B cell (primary cell): Measurements from ENCODE around the gene PROCA1. TPM values are rescaled to one million over a fixed set of nuclear protein-coding genes. Genes with fewer than 3 reads are reported as not detected.

Experiments used
- ATAC-seq: fragments of 200-7000 bp; cut with Tn5 transposase; one replicate; pipeline ENCODE4 v1.10.0; 2021; ENCODE audit warnings: low read depth, mild to moderate bottlenecking, moderate number of reproducible peaks, moderate library complexity
- CTCF ChIA-PET: fragments of 350-600 bp; sonication (Branson Sonifier 250); formaldehyde crosslinking; loops from one replicate; lab custom pipeline; 2021; ENCODE audit warnings: antibody characterized with exemption, inconsistent platforms; lab: Charles Lee
- POLR2A ChIA-PET: fragments of 350-600 bp; sonication (Branson Sonifier 250); formaldehyde crosslinking; loops from one replicate; lab custom pipeline; 2021; ENCODE audit warnings: antibody characterized with exemption; lab: Charles Lee
- DNase-seq: peaks from one replicate; pipeline ENCODE4 v3.0.0; 2013
- H2AFZ ChIP-seq: 2 replicates; pipeline ENCODE4 v1.6.1; 2012; ENCODE audit warnings: mild to moderate bottlenecking, low read depth, low read length; ENCODE audit not compliant: insufficient read depth, poor library complexity, severe bottlenecking
- H3K27ac ChIP-seq, 2 donors: 1 replicate in 1 of 2; 2 replicates in 1 of 2; pipeline ENCODE4 v1.5.1; 2012 to 2013; ENCODE audit warnings: low read length in 2 of 2, mild to moderate bottlenecking in 2 of 2, moderate library complexity in 1 of 2
- H3K27me3 ChIP-seq, 4 experiments: fragments of 200-600 bp in 1 of 4; sonication (generic) in 1 of 4; replicated peaks in 1 of 4; 1 replicate in 2 of 4; 2 replicates in 2 of 4; pipeline versions ENCODE4 v1.6.1 to v1.7.0; 2013 to 2016; ENCODE audit warnings: low read length in 3 of 4, mild to moderate bottlenecking in 2 of 4, mixed read lengths in 1 of 4, moderate library complexity in 1 of 4; ENCODE audit not compliant: insufficient read depth in 4 of 4, control insufficient read depth in 3 of 4; ENCODE audit errors: control extremely low read depth in 1 of 4
- H3K36me3 ChIP-seq, 2 experiments: replicated peaks in 1 of 2; 1 replicate in 1 of 2; 2 replicates in 1 of 2; pipeline versions ENCODE4 v1.6.1 to v1.7.1; 2013; ENCODE audit warnings: low read length in 1 of 2; ENCODE audit not compliant: insufficient read depth in 2 of 2, control insufficient read depth in 1 of 2; ENCODE audit errors: control extremely low read depth in 1 of 2, extremely low read depth in 1 of 2
- H3K4me1 ChIP-seq, 2 donors: fragments of 200-600 bp in 1 of 2; sonication (generic) in 1 of 2; 1 replicate in 1 of 2; 2 replicates in 1 of 2; pipeline versions ENCODE4 v1.5.1 to v1.6.1; 2013 to 2017; ENCODE audit warnings: low read length in 2 of 2; ENCODE audit not compliant: control insufficient read depth in 2 of 2, insufficient read depth in 2 of 2
- H3K4me2 ChIP-seq: replicated peaks from 2 replicates; pipeline ENCODE3; 2012; ENCODE audit warnings: mild to moderate bottlenecking, low read depth, low read length; ENCODE audit not compliant: poor library complexity, severe bottlenecking
- H3K4me3 ChIP-seq, 5 experiments: fragments of 200-600 bp in 1 of 5; sonication (generic) in 1 of 5; 1 replicate in 3 of 5; 2 replicates in 2 of 5; pipeline versions ENCODE4 v1.5.1 to v1.7.0; 2011 to 2016; ENCODE audit warnings: low read length in 4 of 5, mild to moderate bottlenecking in 4 of 5, low read depth in 2 of 5, control low read depth in 1 of 5, moderate library complexity in 1 of 5; ENCODE audit not compliant: insufficient read depth in 1 of 5; ENCODE audit errors: control extremely low read depth in 1 of 5, extremely low read depth in 1 of 5
- H3K79me2 ChIP-seq: fragments of 200-600 bp; sonication (generic); one replicate; pipeline ENCODE4 v1.6.0; 2016; ENCODE audit warnings: low read length; ENCODE audit not compliant: control insufficient read depth, insufficient read depth
- H3K9ac ChIP-seq: fragments of 200-600 bp; sonication (generic); 2 replicates; pipeline ENCODE4 v1.6.1; 2017; ENCODE audit warnings: mild to moderate bottlenecking, low read length, moderate library complexity
- H3K9me3 ChIP-seq, 3 donors: one replicate each; pipeline versions ENCODE4 v1.6.1 to v1.7.1; 2013; ENCODE audit warnings: low read length in 2 of 3; ENCODE audit not compliant: control insufficient read depth in 2 of 3, insufficient read depth in 1 of 3; ENCODE audit errors: control extremely low read depth in 1 of 3
- H4K20me1 ChIP-seq: 2 replicates; pipeline ENCODE4 v1.6.0; 2012; ENCODE audit warnings: mild to moderate bottlenecking, low read length; ENCODE audit not compliant: insufficient read depth, control insufficient read depth, poor library complexity, severe bottlenecking
- H3K27ac Mint-ChIP-seq: one replicate; pipeline ENCODE4 v1.8.0; 2021; ENCODE audit warnings: mixed read lengths
- H3K27me3 Mint-ChIP-seq: one replicate; pipeline ENCODE4 v1.8.0; 2021; ENCODE audit warnings: mixed read lengths
- H3K4me1 Mint-ChIP-seq: one replicate; pipeline ENCODE4 v1.8.0; 2021; ENCODE audit warnings: mixed read lengths
- H3K4me3 Mint-ChIP-seq: one replicate; pipeline ENCODE4 v1.8.0; 2021; ENCODE audit warnings: mixed read lengths
- H3K9me3 Mint-ChIP-seq: one replicate; pipeline ENCODE4 v1.8.0; 2022; ENCODE audit warnings: mixed read lengths; ENCODE audit not compliant: insufficient read depth
- CTCF ChIP-seq: fragments of 200-600 bp; IDR thresholded peaks from one replicate; pipeline ENCODE4 v1.8.0; 2022; ENCODE audit warnings: antibody characterized with exemption, mild to moderate bottlenecking
- EZH2 ChIP-seq: IDR thresholded peaks from 2 replicates; pipeline ENCODE4 v1.6.1; 2012; ENCODE audit warnings: borderline replicate concordance, low read depth, mild to moderate bottlenecking, moderate library complexity, low read length; ENCODE audit not compliant: insufficient read depth, poor library complexity, severe bottlenecking
- WGBS: methylation state at CpG from one replicate; pipeline ENCODE4 v1.1.5; 2013; ENCODE audit warnings: missing lambda C conversion rate; ENCODE audit not compliant: insufficient coverage; 5-methylcytosine and 5-hydroxymethylcytosine counted together
- intact Hi-C: fragments of 100-400 bp; cut with micrococcal nuclease; formaldehyde crosslinking; loops from one replicate; pipeline ENCODE4 v1.10.0; 2022
- polyA plus RNA-seq: library from polyadenylated mRNA; depleted of rRNA; stranded (reverse); fragments of >200 nt; gene quantifications from 2 replicates; pipeline ENCODE4 v1.2.3, GENCODE V29; 2012
- total RNA-seq, 2 donors: library from RNA; stranded (reverse); fragments of 120-200 nt in 1 of 2; gene quantifications; 1 replicate in 1 of 2; 2 replicates in 1 of 2; pipeline versions ENCODE4 v1.2.3 to v1.2.4, GENCODE V29; 2013 to 2022

Gene PROCA1
- total and polyA plus RNA-seq, 2 donors (not counting 1 experiment from before 2014, with no cell fraction given): 7.4 to 26.8 TPM

DNA sequence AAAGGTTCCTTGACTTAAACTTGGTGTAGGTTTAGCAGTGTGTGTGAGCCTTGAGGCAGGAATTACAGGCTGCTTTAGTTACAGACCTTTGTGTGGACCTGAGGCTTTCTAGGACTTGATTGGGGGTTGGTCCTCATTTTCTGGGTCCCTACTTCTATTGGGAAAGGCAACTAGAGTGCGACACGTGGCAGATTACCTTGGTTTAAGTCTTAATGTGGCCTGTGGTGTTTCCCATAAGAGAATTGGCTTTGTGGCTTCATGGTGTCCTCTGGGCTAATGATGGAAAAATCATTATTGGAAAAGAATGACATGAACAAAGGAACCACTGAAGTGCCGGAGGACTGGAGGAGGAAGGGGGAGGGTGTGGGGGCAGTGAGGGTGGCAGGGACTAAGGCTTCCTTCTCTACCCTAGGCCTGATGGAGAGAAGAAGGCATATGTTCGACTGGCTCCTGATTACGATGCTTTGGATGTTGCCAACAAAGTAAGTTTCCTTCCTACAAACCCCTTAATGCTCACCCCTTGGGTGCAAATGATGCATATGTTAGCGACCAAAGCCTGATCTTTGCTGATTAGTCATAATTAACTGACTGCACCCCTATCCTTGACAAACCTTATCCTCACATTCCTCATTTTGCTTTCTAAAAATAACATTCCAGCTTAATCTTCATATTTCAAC is 11.6 kb upstream of the PROCA1 start:
- H2AFZ ChIP-seq: no peak overlapping the region
- H3K9ac ChIP-seq: no peak overlapping the region
- H3K4me1 ChIP-seq: peaks cover 48 to 71% of the 10 kb centered on the region in 2 donors
- TF ChIP-seq EZH2: no peak
- TF ChIP-seq CTCF: no peak
- H3K9me3 Mint-ChIP-seq: no peaks in the 10 kb centered on the region
- H3K9me3 ChIP-seq: no peaks in the 10 kb centered on the region
- 82% methylated on average over 4 of the region's 6 CpGs for WGBS
- H3K4me3 ChIP-seq: no peak overlapping the region
- POLR2A ChIA-PET: interaction anchor here (13.3 kb wide), 1 partner anchor 22 kb away, joined by 511 read pairs; the partner anchor contains the start of gene TRAF4
- no peak overlapping the region for H3K4me2 ChIP-seq
- peak overlapping the region; percentile 19 for H3K4me3 Mint-ChIP-seq
- peaks cover 27% of the 10 kb centered on the region for H3K79me2 ChIP-seq
- CTCF ChIA-PET: interaction anchor here (0.7 to 15.9 kb wide), 2 partner anchors 23 to 175 kb away, joined by 3 to 1020 read pairs; partner anchors contain the start of gene TRAF4
- peaks cover 0 to 39% of the 10 kb centered on the region in 2 experiments for H3K36me3 ChIP-seq
- peak overlapping the region in 1 of 2 donors; percentile 8 for H3K27ac ChIP-seq
- no peak for DNase-seq
- H3K27me3 Mint-ChIP-seq: no peaks in the 10 kb centered on the region
- intact Hi-C loops: no loop called here
- H4K20me1 ChIP-seq: peaks cover 56% of the 10 kb centered on the region
- ATAC-seq: no peak
- peak overlapping the region; percentile 70 for H3K27ac Mint-ChIP-seq
- peaks cover 80% of the 10 kb centered on the region for H3K4me1 Mint-ChIP-seq
- H3K27me3 ChIP-seq: no peaks in the 10 kb centered on the region
